Glomerular visceral epithelial cell (primary cell): ENCODE measurements around the gene CCR6.

Experiments
- DNase-seq: peaks from one replicate; pipeline ENCODE4 v3.0.0-alpha.2; 2016; ENCODE audit errors: extremely low spot score

Gene CCR6

GRCh38 chr6:167119670-167120582 is 3.0 kb upstream of the CCR6 start:
- DNase-seq: no peak

GRCh38 chr6:167120583-167120903 is 2.4 kb upstream of the CCR6 start:
- DNase-seq: no peak

GRCh38 chr6:167121335-167121841 is 1.5 kb upstream of the CCR6 start:
- no peak for DNase-seq

- no peak for DNase-seq
Observed at GRCh38 chr6:167122041-167122826, 662 bp upstream of the CCR6 start.

- no peak for DNase-seq
Observed at GRCh38 chr6:167124753-167125152, 1.9 kb downstream of the CCR6 start.

GRCh38 chr6:167125410-167125809 is 2.5 kb downstream of the CCR6 start:
- DNase-seq: no peak

- no peak for DNase-seq
Observed at GRCh38 chr6:167125855-167126349, 3.0 kb downstream of the CCR6 start.

- DNase-seq: peak; percentile 84
Observed at GRCh38 chr6:167127785-167128531, 5.1 kb downstream of the CCR6 start.

GRCh38 chr6:167129159-167129558 is 6.3 kb downstream of the CCR6 start:
- no peak for DNase-seq

- DNase-seq: no peak
Observed at GRCh38 chr6:167129562-167129961, 6.7 kb downstream of the CCR6 start.

GRCh38 chr6:167130008-167130677 is 7.2 kb downstream of the CCR6 start:
- no peak for DNase-seq

GRCh38 chr6:167130712-167131684 is 8.1 kb downstream of the CCR6 start:
- DNase-seq: peak; percentile 16

GRCh38 chr6:167134448-167135328 is 11.8 kb downstream of the CCR6 start:
- DNase-seq: peak; percentile 32

GRCh38 chr6:167136376-167136775 is 13.5 kb downstream of the CCR6 start:
- DNase-seq: peak; percentile 8

- no peak for DNase-seq
Observed at GRCh38 chr6:167137081-167137480, 14.2 kb downstream of the CCR6 start.

GRCh38 chr6:167137881-167138280 is 15.0 kb downstream of the CCR6 start:
- no peak for DNase-seq

- DNase-seq: no peak
Observed at GRCh38 chr6:167139761-167140160, 16.9 kb downstream of the CCR6 start.

GRCh38 chr6:167140589-167141474 is 17.9 kb downstream of the CCR6 start:
- peak; percentile 19 for DNase-seq
